GM04504 (cell line): ENCODE data around the gene CNN3.
A peak's percentile ranks its signal among the peaks of the same experiment; 100 is the strongest.
"Not testable (repeated sequence)": the region's sequence is repeated elsewhere in the genome, so short reads cannot be mapped to it uniquely, and the experiment has no call there.

ENCODE experiments used
- DNase-seq: peaks from one replicate; pipeline ENCODE4 v3.0.0-alpha.2; 2012; ENCODE audit warnings: low read depth

CNN3 gene

GRCh38 chr1:94949681-94950661 is 23.1 kb upstream of the CNN3 start:
- DNase-seq: no peak

DNA sequence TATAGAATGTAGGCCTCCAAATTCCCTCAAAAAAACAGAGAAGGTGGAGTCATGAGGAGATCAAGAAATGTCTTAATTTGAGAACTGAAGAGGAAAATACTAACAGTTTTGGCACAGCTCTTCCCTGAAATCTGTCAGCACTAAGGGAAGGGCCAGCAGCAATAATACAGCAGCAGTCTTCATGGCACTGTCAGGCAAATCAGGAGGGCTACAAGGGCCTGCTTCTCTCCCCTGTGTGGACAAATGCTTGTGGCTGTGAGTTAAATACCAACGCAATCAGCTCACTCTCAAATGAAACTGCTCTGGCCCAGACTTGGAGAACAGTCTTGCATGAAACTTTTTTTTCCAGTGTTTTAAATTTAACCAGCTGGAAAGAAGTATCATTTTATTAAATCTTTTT is 20.5 kb upstream of the CNN3 start:
- DNase-seq: peak; percentile 82

GRCh38 chr1:94946886-94947285 is 20.0 kb upstream of the CNN3 start:
- DNase-seq: no peak

- no peak for DNase-seq
Observed at GRCh38 chr1:94942171-94943128, 15.5 kb upstream of the CNN3 start.

DNA sequence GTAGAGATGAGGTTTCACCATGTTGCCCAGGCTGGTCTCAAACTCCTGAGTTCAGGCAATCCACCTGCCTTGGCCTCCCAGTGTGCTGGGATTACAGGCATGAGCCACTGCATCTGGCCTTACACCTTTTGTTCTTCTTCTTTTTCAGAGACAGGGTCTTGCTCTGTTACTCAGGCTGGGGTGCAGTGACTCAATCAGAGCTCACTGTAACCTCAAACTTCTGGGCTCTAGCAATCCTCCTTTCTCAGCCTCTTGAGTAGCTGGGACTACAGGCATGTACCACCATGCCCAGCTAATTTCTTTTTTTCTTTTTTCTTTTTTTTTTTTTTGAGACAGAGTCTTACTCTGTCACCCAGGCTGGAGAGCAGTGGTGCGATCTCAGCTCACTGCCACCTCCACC is 14.6 kb upstream of the CNN3 start:
- DNase-seq: not testable (repeated sequence)

- DNase-seq: no peak
Observed at GRCh38 chr1:94940738-94941137, 13.8 kb upstream of the CNN3 start.

GRCh38 chr1:94937820-94938219 is 10.9 kb upstream of the CNN3 start:
- no peak for DNase-seq

DNA sequence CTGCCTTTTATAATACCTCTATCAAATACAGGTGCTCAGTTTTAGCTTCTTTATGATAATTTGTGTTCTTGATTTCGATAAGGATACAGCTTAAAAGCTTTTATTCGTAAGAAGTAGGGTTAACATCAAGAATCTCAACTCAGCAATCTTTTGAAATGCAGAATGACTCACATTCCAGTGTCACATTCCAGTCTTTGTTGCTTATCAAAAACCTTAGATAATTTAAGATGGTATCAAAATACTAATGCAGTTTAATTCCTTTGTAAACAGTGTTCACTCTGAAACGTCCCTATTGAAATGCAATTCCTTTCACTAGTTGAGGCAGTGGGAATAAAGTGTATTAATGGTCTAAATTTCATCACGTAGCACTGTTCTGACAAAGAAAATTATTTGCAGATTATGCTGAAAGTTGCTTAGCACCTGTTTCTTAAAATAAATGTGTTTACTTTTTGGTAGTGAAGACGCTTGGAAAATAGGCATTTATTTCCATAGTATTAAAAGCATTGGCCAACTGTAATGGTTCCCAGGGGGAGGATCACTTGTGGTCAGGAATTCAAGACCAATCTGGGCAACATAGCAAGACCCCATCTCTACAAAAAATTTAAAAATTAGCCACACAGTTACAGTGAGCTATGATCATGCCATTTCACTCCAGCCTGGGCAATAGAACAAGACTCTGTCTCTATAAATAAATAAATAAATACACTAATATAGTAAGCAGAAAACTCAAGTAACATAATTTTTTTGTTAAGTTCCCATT is 10.1 kb upstream of the CNN3 start:
- no peak for DNase-seq

- DNase-seq: no peak
Observed at GRCh38 chr1:94935476-94935875, 8.6 kb upstream of the CNN3 start.

DNA sequence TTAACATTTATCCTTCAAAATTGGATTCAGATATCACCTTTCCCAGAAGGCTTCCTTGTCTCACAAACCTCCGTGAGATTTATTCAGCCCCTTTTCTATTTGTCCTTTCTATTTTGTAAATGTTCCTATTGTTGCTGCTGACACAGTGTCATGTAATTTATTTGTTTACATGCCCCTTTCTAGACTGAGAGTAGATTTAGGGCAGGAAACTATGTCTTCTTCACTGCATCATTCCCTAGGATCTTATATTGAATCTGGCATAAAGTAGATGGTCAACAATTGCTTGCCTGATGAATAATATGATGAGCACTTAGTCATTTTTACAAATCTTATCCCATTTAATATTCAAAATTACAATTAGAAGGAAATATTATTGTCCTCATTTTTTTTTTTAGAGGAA is 8.1 kb upstream of the CNN3 start:
- DNase-seq: no peak

DNA sequence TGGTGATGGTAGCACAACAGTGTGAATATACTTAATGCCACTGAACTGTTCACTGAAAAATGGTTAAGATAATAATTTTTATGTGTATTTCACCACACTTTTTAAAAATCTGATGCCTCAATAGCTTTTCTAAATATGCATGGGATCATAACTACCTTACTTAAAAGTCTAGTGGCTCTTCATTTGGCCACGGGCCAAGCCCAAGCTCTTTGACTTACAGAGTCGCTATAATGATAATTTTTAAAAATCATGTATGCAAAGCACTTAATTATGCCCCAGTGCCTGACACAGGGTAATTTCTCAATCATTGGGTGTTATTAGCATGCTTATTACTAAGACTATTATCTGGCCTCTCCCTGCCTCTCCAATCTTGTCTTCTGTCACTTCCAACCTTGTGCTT is 7.6 kb upstream of the CNN3 start:
- DNase-seq: no peak

GRCh38 chr1:94931254-94931841 is 4.4 kb upstream of the CNN3 start:
- no peak for DNase-seq

DNA sequence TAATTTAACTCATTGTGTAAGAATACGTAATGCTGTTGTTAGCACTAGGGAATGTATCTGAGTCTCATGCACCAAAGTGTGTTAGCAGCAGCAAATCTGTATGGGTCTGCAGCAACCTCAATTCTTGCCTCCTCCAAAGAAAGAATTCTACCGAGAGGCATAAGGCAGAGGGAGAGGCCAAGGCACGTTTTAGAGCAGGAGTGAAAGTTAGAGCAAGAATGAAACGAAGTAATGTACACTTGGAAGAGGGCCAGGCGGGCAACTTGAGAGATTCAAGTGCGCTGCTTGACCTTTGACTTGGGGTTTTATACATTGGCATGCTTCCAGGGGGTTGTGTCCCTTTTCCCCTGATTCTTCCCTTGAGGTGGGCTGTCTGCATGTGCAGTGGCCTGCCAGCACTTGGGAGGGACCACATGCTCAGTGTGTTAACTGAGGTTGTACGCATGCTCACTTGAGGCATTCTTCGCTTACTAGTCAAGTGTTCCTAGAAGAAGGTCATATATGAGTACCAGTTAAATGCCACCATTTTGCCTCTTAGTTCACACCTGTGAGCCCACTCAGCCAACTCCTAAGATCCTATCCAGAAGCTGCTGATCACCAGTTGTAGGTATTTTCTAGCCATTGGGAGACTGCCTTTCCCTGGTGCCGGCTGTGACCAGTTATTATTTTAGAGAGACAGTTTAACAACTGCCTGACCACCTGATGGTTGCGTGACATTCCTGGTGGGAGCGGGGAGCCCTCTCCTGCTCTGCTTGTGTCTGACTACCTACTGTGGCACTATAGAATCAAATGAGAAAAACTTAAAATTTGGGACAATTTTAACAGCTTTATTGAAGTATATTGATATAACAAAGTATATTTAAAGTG is 2.7 kb upstream of the CNN3 start:
- DNase-seq: no peak

DNA sequence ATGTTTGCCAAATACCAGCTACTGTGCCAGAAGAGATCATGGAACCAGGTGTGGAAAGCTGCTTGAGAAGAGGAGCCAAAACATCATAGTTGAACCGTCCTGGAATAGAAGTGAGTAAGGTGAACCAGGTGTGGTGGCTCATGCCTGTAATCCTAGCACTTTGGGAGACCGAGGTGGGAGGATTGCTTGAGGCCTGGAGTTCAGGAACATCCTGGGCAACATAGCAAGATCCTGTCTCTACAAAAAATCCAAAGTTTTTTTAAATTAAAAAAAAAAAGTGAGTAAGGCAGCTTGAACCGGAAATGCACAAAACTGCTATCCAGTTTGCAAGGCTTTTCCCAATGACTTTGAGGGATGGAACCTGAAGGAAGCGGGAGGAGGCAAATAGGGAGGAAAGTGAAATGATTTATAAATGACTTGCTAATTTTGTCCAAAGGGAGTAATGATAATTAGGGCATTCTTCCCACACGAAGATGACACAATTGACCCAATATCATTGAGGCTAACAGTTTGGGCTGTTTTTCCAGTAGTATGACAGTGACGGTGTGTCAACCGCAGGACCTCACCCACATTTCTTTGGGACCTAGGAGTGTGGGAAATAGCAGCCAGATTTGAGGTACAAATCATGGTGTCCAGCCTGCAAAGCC is 1.5 kb upstream of the CNN3 start:
- no peak for DNase-seq

- no peak for DNase-seq
Observed at GRCh38 chr1:94927405-94928175, 680 bp upstream of the CNN3 start.

GRCh38 chr1:94926126-94926914 is 590 bp downstream of the CNN3 start:
- no peak for DNase-seq

DNA sequence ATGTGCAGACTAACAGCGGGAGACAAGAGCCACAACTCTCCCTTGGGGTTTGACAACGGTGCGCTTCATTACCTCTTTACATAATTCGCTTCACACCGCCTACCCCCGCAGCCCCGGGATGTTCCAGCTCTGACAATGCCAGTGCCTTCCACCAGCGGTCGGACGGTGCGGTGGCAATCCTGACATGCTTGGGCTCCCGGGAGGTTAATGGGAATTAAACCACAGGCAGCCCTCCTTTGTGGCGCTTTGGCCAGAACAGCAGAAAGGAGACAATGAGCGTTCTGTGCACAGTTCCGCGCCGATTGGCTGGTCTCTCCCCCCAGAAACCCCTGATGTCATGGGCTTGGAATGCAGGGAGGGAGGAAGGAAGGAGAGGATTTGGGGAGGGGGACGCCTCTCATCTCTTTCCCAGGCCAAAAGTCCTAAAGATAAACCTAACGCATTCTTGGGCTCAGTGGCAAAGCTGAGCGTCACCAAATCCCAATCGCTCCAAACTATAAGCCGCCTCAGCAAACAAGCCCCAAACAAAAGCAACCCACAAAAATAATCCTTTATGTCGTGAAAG is 1.3 kb downstream of the CNN3 start:
- peak; percentile 60 for DNase-seq

DNA sequence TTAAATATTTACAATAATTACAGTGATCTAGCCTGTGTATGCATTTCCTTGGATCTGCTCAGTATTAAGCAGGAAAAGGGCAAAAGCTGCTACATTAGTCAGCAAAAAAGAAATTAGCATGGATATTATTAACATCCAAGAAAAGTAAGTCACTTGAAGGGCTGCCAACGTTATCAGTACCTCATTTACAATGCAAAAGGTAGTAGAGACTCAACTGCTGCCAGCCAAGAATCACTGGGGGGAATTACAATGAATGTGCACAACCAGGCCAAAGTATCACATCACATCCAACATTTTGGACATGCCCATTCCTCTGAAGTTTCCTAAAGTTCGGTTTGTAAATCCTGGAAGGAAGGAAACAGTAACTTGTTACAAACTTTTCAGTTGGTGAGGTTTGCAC is 1.9 kb downstream of the CNN3 start:
- no peak for DNase-seq
